OCI-LY7 (cell line): ENCODE data around the gene GAS6.

Experiments used
- EZH2phosphoT487 ChIP-seq: fragments of 200-600 bp; sonication (generic); IDR thresholded peaks from 2 replicates; pipeline ENCODE4 v1.6.1; 2018; ENCODE audit warnings: low read depth, borderline replicate concordance, mild to moderate bottlenecking, mixed run types, antibody characterized with exemption, low read length, moderate library complexity, mixed read lengths
- TF ChIP-seq, protein P1 (sequence below): fragments of 200-600 bp; sonication (generic); conservative IDR thresholded peaks from 2 replicates; pipeline ENCODE4 v1.5.1; 2014; ENCODE audit warnings: mild to moderate bottlenecking, antibody characterized with exemption, low read length, moderate library complexity, mixed read lengths

DNA sequence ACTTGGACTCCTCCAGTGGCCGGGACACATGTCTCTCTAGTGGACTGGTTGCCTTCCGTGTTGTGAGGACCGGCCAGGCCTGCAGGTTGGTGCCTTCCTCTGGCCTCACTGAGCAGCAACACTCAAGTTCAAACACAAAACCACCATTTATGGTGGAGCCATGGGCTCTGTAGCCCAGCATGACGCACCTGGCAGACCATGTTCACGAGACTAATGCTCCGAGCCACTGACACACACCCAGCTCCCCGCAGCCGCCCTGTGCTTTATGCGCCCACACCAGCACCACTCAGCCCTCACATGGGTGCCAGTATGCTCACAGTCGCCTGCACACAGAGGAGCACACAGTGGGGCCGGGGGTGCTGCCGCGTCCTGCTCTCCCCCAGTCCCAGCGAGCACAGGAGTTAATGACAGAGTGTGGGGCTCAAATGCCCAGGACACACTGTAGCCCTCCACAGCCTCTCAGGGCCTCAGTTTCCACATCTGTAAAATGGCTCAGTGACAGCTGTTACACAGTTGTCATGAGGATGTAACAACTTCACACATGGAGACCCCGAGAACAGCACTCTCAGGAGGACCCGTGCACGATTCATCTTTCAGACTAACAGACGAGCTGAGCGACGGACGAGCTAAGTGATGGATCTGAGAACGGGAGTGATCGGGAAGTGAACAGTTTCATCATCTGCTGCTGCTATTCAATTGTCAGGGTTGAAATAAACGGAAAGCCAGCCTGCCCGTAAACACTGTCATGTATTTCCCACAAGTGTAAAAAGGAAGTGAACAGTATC lies 7.8 kb downstream of the GAS6 start:
- TF ChIP-seq, protein P1, sequence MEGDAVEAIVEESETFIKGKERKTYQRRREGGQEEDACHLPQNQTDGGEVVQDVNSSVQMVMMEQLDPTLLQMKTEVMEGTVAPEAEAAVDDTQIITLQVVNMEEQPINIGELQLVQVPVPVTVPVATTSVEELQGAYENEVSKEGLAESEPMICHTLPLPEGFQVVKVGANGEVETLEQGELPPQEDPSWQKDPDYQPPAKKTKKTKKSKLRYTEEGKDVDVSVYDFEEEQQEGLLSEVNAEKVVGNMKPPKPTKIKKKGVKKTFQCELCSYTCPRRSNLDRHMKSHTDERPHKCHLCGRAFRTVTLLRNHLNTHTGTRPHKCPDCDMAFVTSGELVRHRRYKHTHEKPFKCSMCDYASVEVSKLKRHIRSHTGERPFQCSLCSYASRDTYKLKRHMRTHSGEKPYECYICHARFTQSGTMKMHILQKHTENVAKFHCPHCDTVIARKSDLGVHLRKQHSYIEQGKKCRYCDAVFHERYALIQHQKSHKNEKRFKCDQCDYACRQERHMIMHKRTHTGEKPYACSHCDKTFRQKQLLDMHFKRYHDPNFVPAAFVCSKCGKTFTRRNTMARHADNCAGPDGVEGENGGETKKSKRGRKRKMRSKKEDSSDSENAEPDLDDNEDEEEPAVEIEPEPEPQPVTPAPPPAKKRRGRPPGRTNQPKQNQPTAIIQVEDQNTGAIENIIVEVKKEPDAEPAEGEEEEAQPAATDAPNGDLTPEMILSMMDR = no peak
- no peak for TF ChIP-seq EZH2phosphoT487
